Measurements from ENCODE around the gene MVB12B.

Gene MVB12B

DNA sequence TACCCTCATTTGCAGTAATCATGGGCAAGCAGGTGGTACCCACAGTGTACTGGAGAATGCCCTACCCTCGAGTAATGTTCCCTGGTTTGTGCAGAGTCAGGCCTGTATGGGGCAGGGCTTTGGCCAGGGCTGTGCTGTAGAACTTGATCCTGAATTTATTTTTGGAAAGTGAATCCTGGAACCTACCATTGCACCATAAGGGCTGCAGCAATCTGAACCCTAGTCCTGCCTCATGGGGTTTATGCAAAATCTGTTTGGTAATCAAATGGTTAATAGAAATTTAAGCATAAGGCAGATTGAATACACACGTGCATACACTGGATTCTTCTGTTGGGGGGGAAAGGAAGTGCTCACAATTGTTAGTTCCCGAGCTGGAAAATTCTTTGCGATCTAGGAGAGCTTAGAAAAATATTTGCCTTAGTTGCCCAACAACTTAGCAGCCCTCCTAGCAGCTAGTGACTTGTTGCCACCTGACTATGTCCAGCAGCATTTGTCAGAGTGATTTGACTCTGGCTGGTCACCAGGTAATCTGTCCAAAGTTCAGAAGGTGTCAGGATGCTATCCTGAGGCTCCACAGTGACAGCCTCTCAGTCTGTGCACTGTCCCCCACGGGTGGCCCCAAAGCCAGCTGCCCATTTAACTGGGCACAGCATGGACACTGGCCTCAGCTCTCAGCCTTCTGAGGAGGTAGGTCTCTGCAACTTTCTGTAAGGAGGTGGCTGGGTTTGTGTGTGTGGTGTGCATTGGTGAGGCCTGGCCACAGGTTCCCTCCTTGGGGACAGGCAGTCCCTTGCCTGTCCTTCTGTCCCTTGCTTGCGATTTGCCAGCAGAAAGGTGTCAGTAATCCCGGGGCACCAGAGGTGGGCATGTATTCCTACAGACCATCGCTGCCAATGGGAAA lies 8.3 kb downstream of the MVB12B start:
- no peak overlapping the region for H3K4me3 ChIP-seq (replicated peaks; ENCODE audit: insufficient read depth, low read length)
- no peak overlapping the region for H3K27ac ChIP-seq (replicated peaks)
- no peak for TF ChIP-seq POLR2AphosphoS5 (IDR thresholded peaks at IDR 0.05; ENCODE audit: low read depth)
- TF ChIP-seq SPI1 (IDR thresholded peaks at IDR 0.05; ENCODE audit: borderline replicate concordance, low read depth): no peak
- TF ChIP-seq, protein P1, sequence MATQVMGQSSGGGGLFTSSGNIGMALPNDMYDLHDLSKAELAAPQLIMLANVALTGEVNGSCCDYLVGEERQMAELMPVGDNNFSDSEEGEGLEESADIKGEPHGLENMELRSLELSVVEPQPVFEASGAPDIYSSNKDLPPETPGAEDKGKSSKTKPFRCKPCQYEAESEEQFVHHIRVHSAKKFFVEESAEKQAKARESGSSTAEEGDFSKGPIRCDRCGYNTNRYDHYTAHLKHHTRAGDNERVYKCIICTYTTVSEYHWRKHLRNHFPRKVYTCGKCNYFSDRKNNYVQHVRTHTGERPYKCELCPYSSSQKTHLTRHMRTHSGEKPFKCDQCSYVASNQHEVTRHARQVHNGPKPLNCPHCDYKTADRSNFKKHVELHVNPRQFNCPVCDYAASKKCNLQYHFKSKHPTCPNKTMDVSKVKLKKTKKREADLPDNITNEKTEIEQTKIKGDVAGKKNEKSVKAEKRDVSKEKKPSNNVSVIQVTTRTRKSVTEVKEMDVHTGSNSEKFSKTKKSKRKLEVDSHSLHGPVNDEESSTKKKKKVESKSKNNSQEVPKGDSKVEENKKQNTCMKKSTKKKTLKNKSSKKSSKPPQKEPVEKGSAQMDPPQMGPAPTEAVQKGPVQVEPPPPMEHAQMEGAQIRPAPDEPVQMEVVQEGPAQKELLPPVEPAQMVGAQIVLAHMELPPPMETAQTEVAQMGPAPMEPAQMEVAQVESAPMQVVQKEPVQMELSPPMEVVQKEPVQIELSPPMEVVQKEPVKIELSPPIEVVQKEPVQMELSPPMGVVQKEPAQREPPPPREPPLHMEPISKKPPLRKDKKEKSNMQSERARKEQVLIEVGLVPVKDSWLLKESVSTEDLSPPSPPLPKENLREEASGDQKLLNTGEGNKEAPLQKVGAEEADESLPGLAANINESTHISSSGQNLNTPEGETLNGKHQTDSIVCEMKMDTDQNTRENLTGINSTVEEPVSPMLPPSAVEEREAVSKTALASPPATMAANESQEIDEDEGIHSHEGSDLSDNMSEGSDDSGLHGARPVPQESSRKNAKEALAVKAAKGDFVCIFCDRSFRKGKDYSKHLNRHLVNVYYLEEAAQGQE (IDR thresholded peaks at IDR 0.05; ENCODE audit: insufficient replicate concordance, low read depth): no peak
- TF ChIP-seq, protein P2, sequence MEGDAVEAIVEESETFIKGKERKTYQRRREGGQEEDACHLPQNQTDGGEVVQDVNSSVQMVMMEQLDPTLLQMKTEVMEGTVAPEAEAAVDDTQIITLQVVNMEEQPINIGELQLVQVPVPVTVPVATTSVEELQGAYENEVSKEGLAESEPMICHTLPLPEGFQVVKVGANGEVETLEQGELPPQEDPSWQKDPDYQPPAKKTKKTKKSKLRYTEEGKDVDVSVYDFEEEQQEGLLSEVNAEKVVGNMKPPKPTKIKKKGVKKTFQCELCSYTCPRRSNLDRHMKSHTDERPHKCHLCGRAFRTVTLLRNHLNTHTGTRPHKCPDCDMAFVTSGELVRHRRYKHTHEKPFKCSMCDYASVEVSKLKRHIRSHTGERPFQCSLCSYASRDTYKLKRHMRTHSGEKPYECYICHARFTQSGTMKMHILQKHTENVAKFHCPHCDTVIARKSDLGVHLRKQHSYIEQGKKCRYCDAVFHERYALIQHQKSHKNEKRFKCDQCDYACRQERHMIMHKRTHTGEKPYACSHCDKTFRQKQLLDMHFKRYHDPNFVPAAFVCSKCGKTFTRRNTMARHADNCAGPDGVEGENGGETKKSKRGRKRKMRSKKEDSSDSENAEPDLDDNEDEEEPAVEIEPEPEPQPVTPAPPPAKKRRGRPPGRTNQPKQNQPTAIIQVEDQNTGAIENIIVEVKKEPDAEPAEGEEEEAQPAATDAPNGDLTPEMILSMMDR (IDR thresholded peaks at IDR 0.05; ENCODE audit: insufficient read depth, low read length): no peak
- no peak for TF ChIP-seq GABPA (IDR thresholded peaks at IDR 0.05; ENCODE audit: low read depth)
- no peaks in the 10 kb centered on the region for H3K27me3 ChIP-seq (ENCODE audit: insufficient read depth, poor library complexity, severe bottlenecking)
- DNase-seq (ENCODE audit: low read depth in 1 of 2, low spot score in 1 of 2): no peak

DNA sequence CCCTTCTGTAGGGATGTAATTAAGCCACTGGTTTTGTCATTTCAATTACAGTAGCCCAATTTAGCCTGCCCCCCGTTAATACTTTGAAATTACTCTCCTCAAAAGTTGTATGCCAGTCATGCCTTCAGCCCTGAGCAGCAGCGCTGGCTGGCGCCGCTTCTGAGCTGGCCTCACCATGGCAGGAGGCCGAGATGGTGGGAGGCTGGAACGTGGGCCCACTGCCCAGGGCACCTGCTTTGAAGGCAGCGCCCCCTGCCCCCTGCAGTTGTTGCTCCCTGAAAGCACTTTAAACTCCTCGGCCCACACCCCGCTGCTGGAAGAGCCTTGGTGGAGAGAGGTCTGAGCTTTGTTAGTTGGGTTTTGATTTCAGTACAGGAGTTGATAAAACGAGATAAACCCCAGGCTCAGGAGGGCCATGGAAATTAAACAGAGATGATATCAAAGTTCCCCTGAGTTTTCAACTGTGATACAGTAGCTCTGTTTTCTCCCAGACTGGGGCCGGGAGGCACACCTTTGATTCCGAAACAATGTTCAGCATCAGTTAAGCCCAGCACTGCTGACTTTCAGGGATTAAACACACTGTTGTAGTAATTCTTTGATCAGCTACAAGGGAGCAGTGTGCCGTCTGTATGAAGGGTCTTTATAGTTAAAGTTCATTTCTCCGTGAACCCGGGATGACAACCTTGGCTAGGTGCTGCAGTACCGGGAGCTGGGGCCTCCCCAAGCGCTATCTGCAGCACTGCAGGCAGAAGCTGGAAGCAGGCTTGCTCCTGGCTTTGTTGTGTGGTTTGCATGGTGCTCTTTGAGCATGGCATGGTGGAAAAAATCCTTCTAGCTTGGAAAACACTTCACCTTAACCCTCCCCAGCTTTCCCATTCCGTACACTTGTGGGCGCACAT lies 9.5 kb downstream of the MVB12B start:
- Histone ChIP-seq H3K27me3 (ENCODE audit: insufficient read depth, poor library complexity, severe bottlenecking) (no peaks in the 10 kb centered on the region), H3K4me3 (replicated peaks; ENCODE audit: insufficient read depth, low read length) (no peak overlapping the region), H3K27ac (replicated peaks) (no peak overlapping the region)
- TF ChIP-seq, protein P1 (IDR thresholded peaks at IDR 0.05; ENCODE audit: insufficient replicate concordance, low read depth): no peak
- DNase-seq (ENCODE audit: low read depth in 1 of 2, low spot score in 1 of 2): no peak

DNA sequence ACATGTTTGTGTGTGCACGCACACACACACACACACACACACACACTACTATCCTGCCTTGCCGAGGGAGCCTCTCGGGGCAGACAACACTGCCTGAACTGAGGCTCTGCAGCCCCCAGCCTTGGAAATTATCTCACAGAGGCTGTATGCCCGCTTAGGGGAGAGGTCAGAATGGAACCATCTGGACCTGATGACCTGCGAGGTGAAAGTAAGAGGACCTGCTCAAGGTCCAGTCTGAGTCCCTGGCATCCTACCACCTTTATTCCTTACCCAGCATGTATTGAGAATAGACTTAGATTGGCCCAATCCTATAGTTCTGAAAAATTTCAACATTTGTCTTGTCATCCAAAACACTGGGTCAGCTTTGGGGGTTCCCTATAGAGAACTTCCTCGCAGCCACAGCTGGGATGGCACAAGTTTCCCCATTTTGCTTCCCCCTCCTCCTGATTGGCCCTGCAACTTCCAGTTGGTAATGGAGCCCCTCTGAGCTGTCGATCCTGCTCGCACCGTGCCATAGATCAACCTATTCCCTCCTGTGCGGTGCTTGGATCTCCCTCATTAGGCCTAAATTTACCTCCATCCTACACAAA lies 10.2 kb downstream of the MVB12B start:
- peak in 1 of 2 experiments; percentile 23 for DNase-seq (ENCODE audit: low read depth in 1 of 2, low spot score in 1 of 2)
- no peaks in the 10 kb centered on the region for H3K27me3 ChIP-seq (ENCODE audit: insufficient read depth, poor library complexity, severe bottlenecking)
- no peak overlapping the region for H3K4me3 ChIP-seq (replicated peaks; ENCODE audit: insufficient read depth, low read length)
- H3K27ac ChIP-seq (replicated peaks): no peak overlapping the region
- TF ChIP-seq SPI1 (IDR thresholded peaks at IDR 0.05; ENCODE audit: borderline replicate concordance, low read depth) (no peak), POLR2AphosphoS5 (IDR thresholded peaks at IDR 0.05; ENCODE audit: low read depth) (no peak), GABPA (IDR thresholded peaks at IDR 0.05; ENCODE audit: low read depth) (no peak)
- TF ChIP-seq, protein P2 (IDR thresholded peaks at IDR 0.05; ENCODE audit: insufficient read depth, low read length): no peak
